Panc1 (cell line): ENCODE measurements around the gene PBRM1. TPM values are rescaled to one million over a fixed set of nuclear protein-coding genes. Genes with fewer than 3 reads are reported as not detected.

Experiments
- ATAC-seq: fragments of 200-7000 bp; cut with Tn5 transposase; 2 replicates; pipeline ENCODE4 v1.9.1; 2020; ENCODE audit warnings: mild to moderate bottlenecking, moderate library complexity
- BruUV-seq: library from RNA; stranded (reverse); fragments of 400-500 nt; replicated peaks from 2 replicates; lab custom pipeline; 2021; lab: Mats Ljungman, UMichigan
- CTCF ChIA-PET: fragments of 300-600 bp; sonication (Branson Sonifier 250); formaldehyde crosslinking; loops from one replicate; lab custom pipeline; 2022; ENCODE audit warnings: antibody characterized with exemption; lab: Charles Lee
- POLR2A ChIA-PET: fragments of 300-600 bp; sonication (Branson Sonifier 250); formaldehyde crosslinking; loops from one replicate; lab custom pipeline; 2022; ENCODE audit warnings: antibody characterized with exemption; lab: Charles Lee
- DNase-seq: peaks from one replicate; pipeline ENCODE4 v3.0.0-alpha.2; 2010; ENCODE audit warnings: low read depth, low spot score
- H3K27ac ChIP-seq: 2 replicates; pipeline ENCODE4 v1.5.1; 2011; ENCODE audit warnings: mild to moderate bottlenecking, low read length, inconsistent platforms
- H3K27me3 ChIP-seq: fragments of 200-500 bp; sonication (Bioruptor generic); 2 replicates; pipeline ENCODE4 v1.6.0; 2014; ENCODE audit warnings: low read length, inconsistent platforms; ENCODE audit not compliant: control insufficient read depth, insufficient read depth
- H3K36me3 ChIP-seq: fragments of 200-500 bp; sonication (Bioruptor generic); 2 replicates; pipeline ENCODE4 v1.5.1; 2014; ENCODE audit warnings: inconsistent platforms, mild to moderate bottlenecking, low read length, moderate library complexity; ENCODE audit not compliant: control insufficient read depth, insufficient read depth
- H3K4me1 ChIP-seq: 2 replicates; pipeline ENCODE4 v1.5.1; 2011; ENCODE audit warnings: inconsistent platforms, mild to moderate bottlenecking, low read length, moderate library complexity; ENCODE audit not compliant: control insufficient read depth, insufficient read depth
- H3K4me3 ChIP-seq, 2 experiments: 2 replicates each; pipeline ENCODE4 v1.5.1; 2011 to 2012; ENCODE audit warnings: low read depth in 2 of 2, low read length in 2 of 2, mild to moderate bottlenecking in 2 of 2, inconsistent platforms in 1 of 2, moderate library complexity in 1 of 2
- H3K9me3 ChIP-seq: fragments of 200-500 bp; sonication (Bioruptor generic); 2 replicates; pipeline ENCODE4 v1.5.1; 2014; ENCODE audit warnings: low read depth, mild to moderate bottlenecking, inconsistent platforms, low read length, moderate library complexity; ENCODE audit not compliant: control insufficient read depth, insufficient read depth
- POLR2AphosphoS5 ChIP-seq: IDR thresholded peaks from 2 replicates; pipeline ENCODE4 v1.6.1; 2012; ENCODE audit warnings: mild to moderate bottlenecking, low read depth, low read length, moderate library complexity
- SIN3A ChIP-seq: IDR thresholded peaks from 2 replicates; pipeline ENCODE4 v1.6.1; 2012; ENCODE audit warnings: low read depth, mild to moderate bottlenecking, low read length, moderate library complexity, borderline replicate concordance; ENCODE audit not compliant: insufficient read depth
- TCF7L2 ChIP-seq: IDR thresholded peaks from 2 replicates; pipeline ENCODE4 v1.6.1; 2011; ENCODE audit warnings: mild to moderate bottlenecking, low read depth, low read length, inconsistent platforms
- in situ Hi-C: cut with HindIII; loops from 2 replicates; pipeline ENCODE4 v1.10.0; 2016; ENCODE audit warnings: low sequenced_read_pairs, low pct_unique_long_range_greater_than_20kb
- intact Hi-C: fragments of 100-400 bp; cut with micrococcal nuclease; formaldehyde crosslinking; loops from one replicate; pipeline ENCODE4 v1.10.0; 2022; ENCODE audit not compliant: unreplicated experiment
- total RNA-seq: library from RNA; stranded (reverse); gene quantifications from one replicate; pipeline ENCODE4 v1.2.1, GENCODE V29; 2021; ENCODE audit not compliant: unreplicated experiment
- TF ChIP-seq, protein P1 (sequence below), 2 experiments: IDR thresholded peaks; 2 replicates each; pipeline ENCODE4 v1.6.1; 2011 to 2012; ENCODE audit warnings: low read depth in 2 of 2, control low read depth in 1 of 2, low read length in 1 of 2, mild to moderate bottlenecking in 1 of 2, moderate library complexity in 1 of 2; ENCODE audit not compliant: insufficient read depth in 1 of 2
- TF ChIP-seq, protein P2 (sequence below): fragments of 450-650 bp; IDR thresholded peaks from 2 replicates; pipeline ENCODE4 v1.5.1; 2017; ENCODE audit warnings: mild to moderate bottlenecking

The PBRM1 gene
- total RNA-seq, 1 experiment from 2014 or later = 43.5 TPM

DNA sequence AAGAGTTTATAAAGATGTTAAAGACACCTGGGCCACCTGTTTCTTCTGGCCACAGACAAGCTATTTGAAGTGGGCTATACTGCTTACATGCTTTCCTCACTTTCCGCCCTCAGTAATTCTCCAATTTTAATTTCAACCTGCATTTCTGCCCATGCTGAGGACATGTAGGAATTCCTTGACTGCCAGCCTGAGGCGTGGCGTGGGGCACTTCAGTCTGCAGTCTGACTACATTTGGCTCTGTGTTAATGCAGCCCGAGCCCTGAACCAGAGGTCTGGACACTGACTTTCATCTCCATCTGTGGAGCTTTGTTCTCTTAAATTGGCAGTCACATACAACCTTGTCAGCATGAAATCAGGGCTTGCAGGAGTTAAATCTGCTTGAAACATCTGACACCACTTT lies 140.8 kb downstream of the PBRM1 start:
- in situ Hi-C loops = no loop called here
- Histone ChIP-seq H3K27ac (no peak overlapping the region), H3K27me3 (no peaks in the 10 kb centered on the region), H3K4me3 (no peak overlapping the region), H3K9me3 (no peaks in the 10 kb centered on the region), H3K36me3 (peaks cover 8% of the 10 kb centered on the region; the same call in 1 of the 2 replicates), H3K4me1 (no peaks in the 10 kb centered on the region)
- no TSS peak for BruUV-seq
- CTCF ChIA-PET = no interaction called here
- ATAC-seq (no peak), DNase-seq (no peak)
- POLR2A ChIA-PET = no interaction called here
- intact Hi-C loops = no loop called here
- TF ChIP-seq SIN3A (no peak), TCF7L2 (no peak)
- TF ChIP-seq, protein P1, sequence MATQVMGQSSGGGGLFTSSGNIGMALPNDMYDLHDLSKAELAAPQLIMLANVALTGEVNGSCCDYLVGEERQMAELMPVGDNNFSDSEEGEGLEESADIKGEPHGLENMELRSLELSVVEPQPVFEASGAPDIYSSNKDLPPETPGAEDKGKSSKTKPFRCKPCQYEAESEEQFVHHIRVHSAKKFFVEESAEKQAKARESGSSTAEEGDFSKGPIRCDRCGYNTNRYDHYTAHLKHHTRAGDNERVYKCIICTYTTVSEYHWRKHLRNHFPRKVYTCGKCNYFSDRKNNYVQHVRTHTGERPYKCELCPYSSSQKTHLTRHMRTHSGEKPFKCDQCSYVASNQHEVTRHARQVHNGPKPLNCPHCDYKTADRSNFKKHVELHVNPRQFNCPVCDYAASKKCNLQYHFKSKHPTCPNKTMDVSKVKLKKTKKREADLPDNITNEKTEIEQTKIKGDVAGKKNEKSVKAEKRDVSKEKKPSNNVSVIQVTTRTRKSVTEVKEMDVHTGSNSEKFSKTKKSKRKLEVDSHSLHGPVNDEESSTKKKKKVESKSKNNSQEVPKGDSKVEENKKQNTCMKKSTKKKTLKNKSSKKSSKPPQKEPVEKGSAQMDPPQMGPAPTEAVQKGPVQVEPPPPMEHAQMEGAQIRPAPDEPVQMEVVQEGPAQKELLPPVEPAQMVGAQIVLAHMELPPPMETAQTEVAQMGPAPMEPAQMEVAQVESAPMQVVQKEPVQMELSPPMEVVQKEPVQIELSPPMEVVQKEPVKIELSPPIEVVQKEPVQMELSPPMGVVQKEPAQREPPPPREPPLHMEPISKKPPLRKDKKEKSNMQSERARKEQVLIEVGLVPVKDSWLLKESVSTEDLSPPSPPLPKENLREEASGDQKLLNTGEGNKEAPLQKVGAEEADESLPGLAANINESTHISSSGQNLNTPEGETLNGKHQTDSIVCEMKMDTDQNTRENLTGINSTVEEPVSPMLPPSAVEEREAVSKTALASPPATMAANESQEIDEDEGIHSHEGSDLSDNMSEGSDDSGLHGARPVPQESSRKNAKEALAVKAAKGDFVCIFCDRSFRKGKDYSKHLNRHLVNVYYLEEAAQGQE (IDR thresholded peaks at IDR 0.05; ENCODE audit: insufficient read depth in 1 of 2, low read depth in 2 of 2, low read length in 1 of 2) = no peak
- TF ChIP-seq, protein P2, sequence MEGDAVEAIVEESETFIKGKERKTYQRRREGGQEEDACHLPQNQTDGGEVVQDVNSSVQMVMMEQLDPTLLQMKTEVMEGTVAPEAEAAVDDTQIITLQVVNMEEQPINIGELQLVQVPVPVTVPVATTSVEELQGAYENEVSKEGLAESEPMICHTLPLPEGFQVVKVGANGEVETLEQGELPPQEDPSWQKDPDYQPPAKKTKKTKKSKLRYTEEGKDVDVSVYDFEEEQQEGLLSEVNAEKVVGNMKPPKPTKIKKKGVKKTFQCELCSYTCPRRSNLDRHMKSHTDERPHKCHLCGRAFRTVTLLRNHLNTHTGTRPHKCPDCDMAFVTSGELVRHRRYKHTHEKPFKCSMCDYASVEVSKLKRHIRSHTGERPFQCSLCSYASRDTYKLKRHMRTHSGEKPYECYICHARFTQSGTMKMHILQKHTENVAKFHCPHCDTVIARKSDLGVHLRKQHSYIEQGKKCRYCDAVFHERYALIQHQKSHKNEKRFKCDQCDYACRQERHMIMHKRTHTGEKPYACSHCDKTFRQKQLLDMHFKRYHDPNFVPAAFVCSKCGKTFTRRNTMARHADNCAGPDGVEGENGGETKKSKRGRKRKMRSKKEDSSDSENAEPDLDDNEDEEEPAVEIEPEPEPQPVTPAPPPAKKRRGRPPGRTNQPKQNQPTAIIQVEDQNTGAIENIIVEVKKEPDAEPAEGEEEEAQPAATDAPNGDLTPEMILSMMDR = no peak

DNA sequence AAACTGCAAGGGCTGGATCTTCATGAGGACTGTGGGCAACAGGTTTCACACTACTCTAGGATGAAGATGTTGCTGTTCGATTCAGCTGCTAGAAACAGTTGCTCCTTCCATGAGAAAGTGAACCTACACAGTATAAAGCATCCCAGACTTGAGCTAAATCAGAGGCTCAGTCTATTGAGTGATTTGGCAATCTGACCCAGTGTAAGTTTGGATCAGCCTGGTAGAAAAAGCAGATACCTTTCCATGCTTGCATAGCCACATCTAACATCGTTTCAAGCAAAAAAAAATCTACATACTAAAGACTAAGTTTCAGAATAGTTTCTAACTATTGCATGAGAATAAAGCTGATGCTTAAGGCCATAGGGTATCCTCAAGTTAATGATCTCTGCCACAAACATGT lies 144.7 kb downstream of the PBRM1 start:
- DNase-seq = no peak
- no peak overlapping the region for H3K27ac ChIP-seq
- ChIA-PET CTCF (no interaction called here), POLR2A (no interaction called here)
- no peaks in the 10 kb centered on the region; the same call in none of the 2 replicates for H3K36me3 ChIP-seq
- ATAC-seq = no peak
- no peak overlapping the region for H3K4me3 ChIP-seq
- no peaks in the 10 kb centered on the region for H3K9me3 ChIP-seq
- BruUV-seq = no TSS peak
- TF ChIP-seq, protein P1 (IDR thresholded peaks at IDR 0.05; ENCODE audit: insufficient read depth in 1 of 2, low read depth in 2 of 2, low read length in 1 of 2) = no peak
- TF ChIP-seq, protein P2 = no peak
- no peak for TF ChIP-seq TCF7L2
- TF ChIP-seq SIN3A = no peak
- no peak for TF ChIP-seq POLR2AphosphoS5
- intact Hi-C loops (no loop called here), in situ Hi-C loops (no loop called here)
- no peaks in the 10 kb centered on the region for H3K27me3 ChIP-seq
- peaks cover under 1% of the 10 kb centered on the region; the same call in 1 of the 2 replicates for H3K4me1 ChIP-seq
